ENCODE data around the gene SIRT3. TPM values are rescaled to one million over a fixed set of nuclear protein-coding genes. Genes with fewer than 3 reads are reported as not detected.

Gene SIRT3
- total and polyA plus RNA-seq, 3 donors from 2014 or later, result 31.7 to 57.0 (median 43.6) TPM

- H3K27me3 ChIP-seq, result no peaks in the 10 kb centered on the region
- H3K36me3 ChIP-seq (ENCODE audit: low read depth, missing control alignments), result no peaks in the 10 kb centered on the region
- H3K4me3 ChIP-seq, result peak within 1 kb of the TSS; percentile 95 to 99
- intact Hi-C loops (cut with DNase I; ENCODE audit: low total_unique reads), result no loop called here
- no peaks in the 10 kb centered on the region for H3K9me3 ChIP-seq
- H3K4me1 ChIP-seq, result peaks cover 24% of the 10 kb centered on the region
- DNase-seq, result peak; percentile 89
- WGBS, 2 donors, result 1 to 2% methylated on average over 41 to 62 of the region's 62 CpGs
- no peak for TF ChIP-seq POLR2A (IDR thresholded peaks at IDR 0.05)
- no peak for TF ChIP-seq CTCF (IDR thresholded peaks at IDR 0.05)
- peak within 1 kb of the TSS; percentile 79 to 90 for H3K27ac ChIP-seq
These were observed 929 bp upstream of the SIRT3 start, which contains the start of gene PSMD13 for GRCh38 chr11:236774-237767. PSMD13 (plus strand) TSS chr11:236976; CDS start chr11:237050, 74 bp downstream.

DNA sequence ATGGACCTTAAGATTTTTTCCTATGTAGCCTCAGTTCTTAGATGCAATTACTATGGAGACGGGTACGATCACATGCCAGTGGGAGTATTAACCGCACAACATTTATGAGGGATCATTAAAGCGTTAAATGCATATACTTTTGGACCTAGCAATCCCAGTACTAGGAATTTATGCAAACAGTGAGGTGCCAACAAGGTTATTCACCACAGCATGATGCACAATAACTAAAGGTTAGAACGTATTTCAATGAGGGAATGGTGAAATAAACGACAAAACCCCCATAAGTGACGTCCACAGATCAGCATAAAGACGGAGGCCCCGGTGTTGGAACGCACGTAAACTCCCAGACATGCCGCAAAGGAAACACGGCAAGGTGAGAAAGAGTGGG is 539 bp downstream of the SIRT3 start:
- intact Hi-C loops (cut with DNase I; ENCODE audit: low total_unique reads), result no loop called here
- no peak for TF ChIP-seq CTCF (IDR thresholded peaks at IDR 0.05)
- TF ChIP-seq POLR2A (IDR thresholded peaks at IDR 0.05), result no peak
- H3K27ac ChIP-seq, result peak overlapping the region; percentile 51 to 86
- no peaks in the 10 kb centered on the region for H3K9me3 ChIP-seq
- peaks cover 16% of the 10 kb centered on the region for H3K4me1 ChIP-seq
- 1 to 6% methylated on average over 13 of the region's 13 CpGs for WGBS, 2 donors
- peak overlapping the region; percentile 95 to 99 for H3K4me3 ChIP-seq
- H3K36me3 ChIP-seq (ENCODE audit: low read depth, missing control alignments), result no peaks in the 10 kb centered on the region
- no peak for DNase-seq
- no peaks in the 10 kb centered on the region for H3K27me3 ChIP-seq

- H3K27me3 ChIP-seq, result no peaks in the 10 kb centered on the region
- peak overlapping the region; percentile 95 to 99 for H3K4me3 ChIP-seq
- H3K4me1 ChIP-seq, result peaks cover 16% of the 10 kb centered on the region
- H3K9me3 ChIP-seq, result no peaks in the 10 kb centered on the region
- no peaks in the 10 kb centered on the region for H3K36me3 ChIP-seq (ENCODE audit: low read depth, missing control alignments)
- peak overlapping the region in 1 of 2 donors; percentile 86 for H3K27ac ChIP-seq
- intact Hi-C loops (cut with DNase I; ENCODE audit: low total_unique reads), result no loop called here
- TF ChIP-seq CTCF (IDR thresholded peaks at IDR 0.05) (no peak), POLR2A (IDR thresholded peaks at IDR 0.05) (no peak)
- WGBS, 2 donors, result 62 to 63% methylated on average over 8 of the region's 8 CpGs
- no peak for DNase-seq
These were observed 962 bp downstream of the SIRT3 start for GRCh38 chr11:235180-235579.

GRCh38 chr11:232783-233565 is 3.2 kb downstream of the SIRT3 start:
- Histone ChIP-seq H3K9me3 (no peaks in the 10 kb centered on the region), H3K4me3 (no peak overlapping the region), H3K36me3 (ENCODE audit: low read depth, missing control alignments) (no peaks in the 10 kb centered on the region), H3K4me1 (peaks cover 13% of the 10 kb centered on the region), H3K27ac (no peak overlapping the region), H3K27me3 (no peaks in the 10 kb centered on the region)
- no peak for DNase-seq
- WGBS, 2 donors, result 82 to 84% methylated on average over 20 of the region's 20 CpGs
- intact Hi-C loops (cut with DNase I; ENCODE audit: low total_unique reads), result no loop called here
- TF ChIP-seq POLR2A (IDR thresholded peaks at IDR 0.05), result no peak
- TF ChIP-seq CTCF (IDR thresholded peaks at IDR 0.05), result no peak
